SK-N-SH (cell line): ENCODE measurements around the gene RCAN1. TPM values are rescaled to one million over a fixed set of nuclear protein-coding genes. Genes with fewer than 3 reads are reported as not detected.

ENCODE experiments used
- CTCF ChIA-PET: fragments of 300-600, 350-600 bp; formaldehyde crosslinking; extraction: SDS; loops from one replicate; lab custom pipeline; 2021; lab: Yijun Ruan, JAX
- POLR2A ChIA-PET: fragments of 350-600 bp; sonication (Branson Sonifier 250); formaldehyde crosslinking; extraction: SDS; loops from one replicate; lab custom pipeline; 2020; ENCODE audit warnings: antibody characterized with exemption, inconsistent platforms; lab: Yijun Ruan, JAX
- DNase-seq: peaks from one replicate; pipeline ENCODE4 v3.0.0; 2012
- H2AFZ ChIP-seq: fragments of 200-600 bp; sonication (generic); 2 replicates; pipeline ENCODE4 v1.8.1; 2016; ENCODE audit warnings: antibody characterized with exemption, mild to moderate bottlenecking, low read depth
- H3F3A ChIP-seq: fragments of 200-600 bp; sonication (generic); replicated peaks from 2 replicates; pipeline ENCODE3; 2016; ENCODE audit warnings: antibody characterized with exemption, mild to moderate bottlenecking; ENCODE audit not compliant: insufficient read depth
- H3K27ac ChIP-seq, 2 experiments: fragments of 200-500 bp in 1 of 2; fragments of 200-600 bp in 1 of 2; sonication (Bioruptor generic) in 1 of 2; sonication (generic), shearing (Covaris generic) in 1 of 2; 2 replicates each; pipeline versions ENCODE4 v1.5.1 to v1.6.1; 2014 to 2016; ENCODE audit warnings: low read depth in 2 of 2, inconsistent platforms in 1 of 2, low read length in 1 of 2, mild to moderate bottlenecking in 1 of 2, mixed read lengths in 1 of 2
- H3K27me3 ChIP-seq: fragments of 200-600 bp; sonication (generic), shearing (Covaris generic); 2 replicates; pipeline ENCODE4 v1.6.1; 2016; ENCODE audit warnings: mixed run types; ENCODE audit not compliant: insufficient read depth
- H3K36me3 ChIP-seq, 2 experiments: fragments of 200-500 bp in 1 of 2; fragments of 200-600 bp in 1 of 2; sonication (Bioruptor generic) in 1 of 2; sonication (generic) in 1 of 2; replicated peaks in 1 of 2; 2 replicates each; pipeline versions ENCODE3 to v1.5.1; 2014 to 2016; ENCODE audit warnings: low read length in 1 of 2, mild to moderate bottlenecking in 1 of 2; ENCODE audit not compliant: insufficient read depth in 2 of 2, control insufficient read depth in 1 of 2
- H3K4me1 ChIP-seq, 2 experiments: fragments of 200-500 bp in 1 of 2; fragments of 200-600 bp in 1 of 2; sonication (Bioruptor generic) in 1 of 2; sonication (generic), shearing (Covaris generic) in 1 of 2; 2 replicates each; pipeline versions ENCODE4 v1.5.1 to v1.6.1; 2014 to 2016; ENCODE audit warnings: low read depth in 1 of 2, low read length in 1 of 2, mixed run types in 1 of 2; ENCODE audit not compliant: insufficient read depth in 2 of 2, control insufficient read depth in 1 of 2
- H3K4me2 ChIP-seq: fragments of 200-600 bp; sonication (generic), shearing (Covaris generic); 2 replicates; pipeline ENCODE4 v1.6.1; 2017; ENCODE audit warnings: mixed run types
- H3K4me3 ChIP-seq, 2 experiments: fragments of 200-500 bp in 1 of 2; fragments of 200-600 bp in 1 of 2; sonication (Bioruptor generic) in 1 of 2; sonication (generic), shearing (Covaris generic) in 1 of 2; 2 replicates each; pipeline versions ENCODE4 v1.5.1 to v1.8.1; 2014 to 2016; ENCODE audit warnings: low read depth in 2 of 2, inconsistent platforms in 1 of 2, low read length in 1 of 2, mild to moderate bottlenecking in 1 of 2, mixed read lengths in 1 of 2, moderate library complexity in 1 of 2
- H3K79me2 ChIP-seq: fragments of 200-600 bp; sonication (generic); 2 replicates; pipeline ENCODE4 v1.8.1; 2017; ENCODE audit warnings: mild to moderate bottlenecking; ENCODE audit not compliant: insufficient read depth
- H3K9ac ChIP-seq: fragments of 200-600 bp; sonication (generic); 2 replicates; pipeline ENCODE4 v1.6.1; 2017; ENCODE audit warnings: mixed run types
- H3K9me2 ChIP-seq: fragments of 200-600 bp; sonication (generic); 2 replicates; pipeline ENCODE4 v1.6.1; 2017; ENCODE audit warnings: mixed run types
- H3K9me3 ChIP-seq: fragments of 200-600 bp; sonication (generic); 2 replicates; pipeline ENCODE4 v1.6.1; 2017; ENCODE audit warnings: mixed run types, mild to moderate bottlenecking, moderate library complexity
- H4K20me1 ChIP-seq: fragments of 200-600 bp; sonication (generic); 2 replicates; pipeline ENCODE4 v1.6.1; 2017; ENCODE audit warnings: mild to moderate bottlenecking, mixed run types; ENCODE audit not compliant: insufficient read depth
- CHD2 ChIP-seq: fragments of 150-350 bp; IDR thresholded peaks from 2 replicates; pipeline ENCODE4 v1.6.1; 2018; ENCODE audit warnings: low read length; ENCODE audit not compliant: partially characterized antibody
- EZH2phosphoT487 ChIP-seq: fragments of 200-600 bp; sonication (generic); IDR thresholded peaks from 2 replicates; pipeline ENCODE4 v1.6.1; 2017; ENCODE audit warnings: low read depth, mixed run types, mild to moderate bottlenecking, antibody characterized with exemption, moderate library complexity, borderline replicate concordance
- FOSL2 ChIP-seq: IDR thresholded peaks from 2 replicates; pipeline ENCODE4 v1.4.0; 2012; ENCODE audit warnings: low read depth, mild to moderate bottlenecking, moderate library complexity, borderline replicate concordance
- GATA2 ChIP-seq: sonication (generic); formaldehyde crosslinking; IDR thresholded peaks from 2 replicates; pipeline ENCODE4 v1.5.0; 2020; ENCODE audit warnings: mild to moderate bottlenecking, missing genetic modification reagents
- POLR2AphosphoS5 ChIP-seq: IDR thresholded peaks from 2 replicates; pipeline ENCODE4 v1.6.1; 2012; ENCODE audit warnings: low read depth, low read length
- RCOR1 ChIP-seq: fragments of 150-350 bp; IDR thresholded peaks from 2 replicates; pipeline ENCODE4 v1.6.1; 2017; ENCODE audit warnings: antibody characterized with exemption, low read length
- RXRA ChIP-seq: IDR thresholded peaks from 2 replicates; pipeline ENCODE4 v1.4.0; 2012; ENCODE audit warnings: low read depth, mild to moderate bottlenecking, borderline replicate concordance
- SMC3 ChIP-seq: IDR thresholded peaks from 2 replicates; pipeline ENCODE4 v1.6.1; 2012; ENCODE audit warnings: low read depth, low read length, improper control_type of control experiment
- TEAD4 ChIP-seq: IDR thresholded peaks from 2 replicates; pipeline ENCODE4 v1.4.0; 2012; ENCODE audit warnings: mild to moderate bottlenecking, borderline replicate concordance; ENCODE audit not compliant: insufficient read depth
- WGBS: methylation state at CpG from one replicate; pipeline ENCODE4 v1.1.6; 2017; ENCODE audit warnings: low lambda C conversion rate; 5-methylcytosine and 5-hydroxymethylcytosine counted together
- polyA plus RNA-seq, 3 experiments: library from polyadenylated mRNA; depleted of rRNA; stranded (reverse); fragments of >200 nt; gene quantifications; 2 replicates each; pipeline ENCODE4 v1.2.3, GENCODE V29; 2012
- TF ChIP-seq, protein P1 (sequence below): IDR thresholded peaks from 2 replicates; pipeline ENCODE4 v1.4.0; 2012; ENCODE audit warnings: low read depth, borderline replicate concordance
- TF ChIP-seq, protein P2 (sequence below): fragments of 200-600 bp; sonication (generic); IDR thresholded peaks from 2 replicates; pipeline ENCODE4 v1.6.1; 2017; ENCODE audit warnings: antibody characterized with exemption, mild to moderate bottlenecking, moderate library complexity
- TF ChIP-seq, protein P3 (sequence below): IDR thresholded peaks from 2 replicates; pipeline ENCODE4; 2012
- TF ChIP-seq, protein P4 (sequence below): fragments of 150-350 bp; IDR thresholded peaks from 2 replicates; pipeline ENCODE4 v1.6.1; 2017; ENCODE audit warnings: antibody characterized with exemption, low read length, low read depth, borderline replicate concordance

RCAN1 gene
- polyA plus RNA-seq, 1 of the 3 experiments (the other 2 are of a cell fraction), result 16.7 TPM

DNA sequence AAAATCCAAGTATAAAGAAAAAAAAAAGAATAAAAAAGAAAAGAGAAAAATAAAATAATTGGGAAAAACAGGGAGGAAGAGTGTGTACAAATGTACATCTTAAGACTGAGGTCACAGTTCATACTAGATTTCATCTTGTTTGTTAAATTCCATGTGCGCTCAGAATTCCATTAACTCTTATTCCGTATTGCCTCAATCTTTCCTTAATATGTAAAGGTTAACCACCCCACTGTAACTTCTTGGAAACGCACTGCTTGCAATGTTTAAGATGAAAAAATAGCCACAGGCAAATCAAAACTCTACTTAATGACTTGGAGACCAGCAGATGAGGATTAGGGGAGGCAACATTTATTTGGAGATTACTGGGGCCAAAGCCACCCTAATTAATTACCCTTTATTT lies 79.0 kb downstream of the RCAN1 start:
- no peaks in the 10 kb centered on the region for H3K36me3 ChIP-seq

DNA sequence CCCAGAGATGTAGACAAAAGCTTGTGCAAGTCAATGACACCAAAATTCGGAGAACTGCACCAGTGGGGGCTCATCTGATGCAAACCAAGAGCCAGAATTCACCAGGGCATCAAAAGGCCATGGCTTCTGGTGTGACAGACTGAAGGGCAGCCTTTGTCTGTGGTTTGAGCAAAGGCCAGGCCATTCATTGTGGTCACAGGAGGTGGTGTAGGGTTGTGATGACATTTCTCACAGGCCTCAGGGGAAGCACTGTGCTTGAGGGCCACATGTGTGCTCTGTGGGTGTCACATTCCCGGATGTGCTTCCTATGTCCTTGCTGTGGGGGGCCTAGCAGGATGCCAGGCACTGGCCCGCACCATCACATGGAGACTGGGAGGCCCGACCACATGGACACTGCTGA lies 80.4 kb downstream of the RCAN1 start:
- TF ChIP-seq, protein P1, sequence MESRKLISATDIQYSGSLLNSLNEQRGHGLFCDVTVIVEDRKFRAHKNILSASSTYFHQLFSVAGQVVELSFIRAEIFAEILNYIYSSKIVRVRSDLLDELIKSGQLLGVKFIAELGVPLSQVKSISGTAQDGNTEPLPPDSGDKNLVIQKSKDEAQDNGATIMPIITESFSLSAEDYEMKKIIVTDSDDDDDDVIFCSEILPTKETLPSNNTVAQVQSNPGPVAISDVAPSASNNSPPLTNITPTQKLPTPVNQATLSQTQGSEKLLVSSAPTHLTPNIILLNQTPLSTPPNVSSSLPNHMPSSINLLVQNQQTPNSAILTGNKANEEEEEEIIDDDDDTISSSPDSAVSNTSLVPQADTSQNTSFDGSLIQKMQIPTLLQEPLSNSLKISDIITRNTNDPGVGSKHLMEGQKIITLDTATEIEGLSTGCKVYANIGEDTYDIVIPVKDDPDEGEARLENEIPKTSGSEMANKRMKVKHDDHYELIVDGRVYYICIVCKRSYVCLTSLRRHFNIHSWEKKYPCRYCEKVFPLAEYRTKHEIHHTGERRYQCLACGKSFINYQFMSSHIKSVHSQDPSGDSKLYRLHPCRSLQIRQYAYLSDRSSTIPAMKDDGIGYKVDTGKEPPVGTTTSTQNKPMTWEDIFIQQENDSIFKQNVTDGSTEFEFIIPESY, result no peak
- TF ChIP-seq SMC3, result no peak
- TF ChIP-seq, protein P2, sequence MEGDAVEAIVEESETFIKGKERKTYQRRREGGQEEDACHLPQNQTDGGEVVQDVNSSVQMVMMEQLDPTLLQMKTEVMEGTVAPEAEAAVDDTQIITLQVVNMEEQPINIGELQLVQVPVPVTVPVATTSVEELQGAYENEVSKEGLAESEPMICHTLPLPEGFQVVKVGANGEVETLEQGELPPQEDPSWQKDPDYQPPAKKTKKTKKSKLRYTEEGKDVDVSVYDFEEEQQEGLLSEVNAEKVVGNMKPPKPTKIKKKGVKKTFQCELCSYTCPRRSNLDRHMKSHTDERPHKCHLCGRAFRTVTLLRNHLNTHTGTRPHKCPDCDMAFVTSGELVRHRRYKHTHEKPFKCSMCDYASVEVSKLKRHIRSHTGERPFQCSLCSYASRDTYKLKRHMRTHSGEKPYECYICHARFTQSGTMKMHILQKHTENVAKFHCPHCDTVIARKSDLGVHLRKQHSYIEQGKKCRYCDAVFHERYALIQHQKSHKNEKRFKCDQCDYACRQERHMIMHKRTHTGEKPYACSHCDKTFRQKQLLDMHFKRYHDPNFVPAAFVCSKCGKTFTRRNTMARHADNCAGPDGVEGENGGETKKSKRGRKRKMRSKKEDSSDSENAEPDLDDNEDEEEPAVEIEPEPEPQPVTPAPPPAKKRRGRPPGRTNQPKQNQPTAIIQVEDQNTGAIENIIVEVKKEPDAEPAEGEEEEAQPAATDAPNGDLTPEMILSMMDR, result no peak
- TF ChIP-seq, protein P3, sequence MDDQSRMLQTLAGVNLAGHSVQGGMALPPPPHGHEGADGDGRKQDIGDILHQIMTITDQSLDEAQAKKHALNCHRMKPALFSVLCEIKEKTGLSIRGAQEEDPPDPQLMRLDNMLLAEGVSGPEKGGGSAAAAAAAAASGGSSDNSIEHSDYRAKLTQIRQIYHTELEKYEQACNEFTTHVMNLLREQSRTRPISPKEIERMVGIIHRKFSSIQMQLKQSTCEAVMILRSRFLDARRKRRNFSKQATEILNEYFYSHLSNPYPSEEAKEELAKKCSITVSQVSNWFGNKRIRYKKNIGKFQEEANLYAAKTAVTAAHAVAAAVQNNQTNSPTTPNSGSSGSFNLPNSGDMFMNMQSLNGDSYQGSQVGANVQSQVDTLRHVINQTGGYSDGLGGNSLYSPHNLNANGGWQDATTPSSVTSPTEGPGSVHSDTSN, result no peak
- TF ChIP-seq EZH2phosphoT487, result no peak
- no peak for TF ChIP-seq POLR2AphosphoS5
- no peak for TF ChIP-seq RXRA
- no peak for TF ChIP-seq GATA2 (CRISPR knock-in tag)
- no peak for TF ChIP-seq TEAD4
- Histone ChIP-seq H3K27ac (no peak overlapping the region), H3K9me3 (no peaks in the 10 kb centered on the region), H3K4me3 (no peak overlapping the region), H2AFZ (no peak overlapping the region), H3K79me2 (no peaks in the 10 kb centered on the region), H3K36me3 (no peaks in the 10 kb centered on the region), H3K4me2 (no peak overlapping the region), H4K20me1 (no peaks in the 10 kb centered on the region), H3F3A (peaks cover 11% of the 10 kb centered on the region), H3K9ac (no peak overlapping the region), H3K9me2 (no peaks in the 10 kb centered on the region), H3K27me3 (no peaks in the 10 kb centered on the region), H3K4me1 (peaks cover 4 to 7% of the 10 kb centered on the region in 2 experiments; a peak in 2 of 4 replicates)
- no peak for DNase-seq
- CTCF ChIA-PET, result interaction anchor here (0.8 kb wide), 1 partner anchor 9 kb away, joined by 4 read pairs; no protein-coding TSS in a partner anchor
- POLR2A ChIA-PET, result no interaction called here
- WGBS, result 50% methylated on average over 2 of the region's 4 CpGs

More for the DNA sequence above, 79.0 kb downstream of the RCAN1 start:
- H2AFZ ChIP-seq, result no peak overlapping the region
- peaks cover 4 to 7% of the 10 kb centered on the region in 2 experiments; a peak in 2 of 4 replicates for H3K4me1 ChIP-seq
- no peak for DNase-seq
- H3K9ac ChIP-seq, result no peak overlapping the region
- no peaks in the 10 kb centered on the region for H3K9me3 ChIP-seq
- WGBS, result 94% methylated on average over 3 of the region's 3 CpGs
- no peak overlapping the region for H3K4me3 ChIP-seq
- H3K79me2 ChIP-seq, result no peaks in the 10 kb centered on the region
- H3K27me3 ChIP-seq, result no peaks in the 10 kb centered on the region
- no peaks in the 10 kb centered on the region for H3K9me2 ChIP-seq
- TF ChIP-seq TEAD4 (no peak), CHD2 (no peak), RCOR1 (no peak), RXRA (no peak), EZH2phosphoT487 (no peak), FOSL2 (no peak)
- TF ChIP-seq, protein P4, sequence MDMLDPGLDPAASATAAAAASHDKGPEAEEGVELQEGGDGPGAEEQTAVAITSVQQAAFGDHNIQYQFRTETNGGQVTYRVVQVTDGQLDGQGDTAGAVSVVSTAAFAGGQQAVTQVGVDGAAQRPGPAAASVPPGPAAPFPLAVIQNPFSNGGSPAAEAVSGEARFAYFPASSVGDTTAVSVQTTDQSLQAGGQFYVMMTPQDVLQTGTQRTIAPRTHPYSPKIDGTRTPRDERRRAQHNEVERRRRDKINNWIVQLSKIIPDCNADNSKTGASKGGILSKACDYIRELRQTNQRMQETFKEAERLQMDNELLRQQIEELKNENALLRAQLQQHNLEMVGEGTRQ, result no peak
- no peak overlapping the region for H3K4me2 ChIP-seq
- no peaks in the 10 kb centered on the region for H4K20me1 ChIP-seq
- ChIA-PET POLR2A (no interaction called here), CTCF (no interaction called here)
- H3F3A ChIP-seq, result peaks cover 10% of the 10 kb centered on the region
- H3K27ac ChIP-seq, result no peak overlapping the region
